ENCODE results near the gene MEF2B.
"Not testable (repeated sequence)": the region's sequence is repeated elsewhere in the genome, so short reads cannot be mapped to it uniquely, and the experiment has no call there.

The MEF2B gene

DNA sequence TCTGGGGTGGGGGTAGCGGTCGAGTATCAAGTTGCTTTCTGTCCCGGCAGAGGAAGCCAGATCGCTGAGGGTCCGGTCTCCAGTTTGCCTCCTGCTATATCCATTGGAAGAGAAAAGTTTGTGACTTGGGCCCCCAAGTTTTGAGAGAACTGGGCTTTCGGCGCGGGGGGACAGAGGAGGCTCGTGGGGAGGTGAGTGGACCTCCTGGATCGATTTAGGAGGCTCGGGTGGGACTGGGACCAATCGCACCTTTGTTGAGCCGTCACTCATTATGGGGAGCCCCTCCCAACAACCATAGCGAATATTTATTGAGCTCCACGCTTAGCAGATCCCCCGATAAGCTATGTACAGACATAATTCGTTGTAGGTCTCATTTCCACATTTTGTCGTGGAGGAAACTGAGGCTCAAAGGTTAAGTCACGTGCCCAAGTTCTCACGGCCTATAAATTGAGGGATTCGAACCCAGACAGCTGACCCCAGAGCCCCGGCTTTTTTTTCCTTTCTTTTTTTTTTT, 22.9 kb upstream of the MEF2B start:
- no peak for DNase-seq (ENCODE audit: low spot score)

DNA sequence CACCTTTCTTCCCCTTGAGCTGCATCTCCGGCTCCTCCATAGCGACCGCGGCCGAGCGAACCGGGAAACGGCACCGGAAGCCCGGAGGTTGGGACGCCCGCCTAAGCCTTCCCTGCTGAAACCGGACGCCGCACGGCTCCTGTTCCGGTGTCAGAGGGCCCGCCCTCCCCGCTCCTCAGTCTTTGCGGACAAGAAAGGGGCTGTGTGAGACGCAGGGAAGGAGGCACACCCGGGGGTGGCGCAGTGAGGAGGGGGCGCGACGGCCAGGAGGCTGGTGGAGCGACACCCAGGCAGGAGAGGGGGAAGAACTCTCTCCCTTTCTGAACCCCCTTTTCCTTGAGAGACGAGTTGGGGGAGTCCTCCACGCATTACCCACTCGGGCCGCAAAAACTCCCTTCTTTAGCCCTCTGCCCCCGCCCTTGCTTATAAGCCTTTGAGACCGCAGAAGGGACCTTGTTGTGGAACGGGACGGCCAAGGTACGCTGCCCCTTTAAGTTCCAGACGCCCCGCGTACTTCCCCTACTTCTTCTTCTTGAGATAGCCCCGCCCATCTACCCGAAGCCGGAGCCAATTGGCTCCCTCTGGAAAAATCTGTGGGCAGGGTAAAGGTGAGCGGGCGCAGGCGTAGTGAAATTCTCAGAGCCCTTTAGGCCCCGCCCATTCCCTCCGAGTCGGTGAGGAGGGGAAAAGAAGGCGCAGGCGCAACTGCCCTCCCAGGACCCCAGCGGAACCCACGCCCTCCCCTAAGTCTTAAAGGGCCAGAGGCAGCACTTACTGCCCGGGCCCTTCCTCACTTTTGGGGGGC, 22.2 kb upstream of the MEF2B start, which contains the start of the genes BORCS8 and RFXANK:
TSS of gene BORCS8 (minus strand) at position 75 of the 805 bp plus-strand sequence. CDS start at position 40, 35 bp downstream.
TSS of gene RFXANK (plus strand) at position 181 of the 805 bp plus-strand sequence. CDS start 1,689 bp downstream, outside the sequence.
- DNase-seq (ENCODE audit: low spot score): peak; percentile 99

DNA sequence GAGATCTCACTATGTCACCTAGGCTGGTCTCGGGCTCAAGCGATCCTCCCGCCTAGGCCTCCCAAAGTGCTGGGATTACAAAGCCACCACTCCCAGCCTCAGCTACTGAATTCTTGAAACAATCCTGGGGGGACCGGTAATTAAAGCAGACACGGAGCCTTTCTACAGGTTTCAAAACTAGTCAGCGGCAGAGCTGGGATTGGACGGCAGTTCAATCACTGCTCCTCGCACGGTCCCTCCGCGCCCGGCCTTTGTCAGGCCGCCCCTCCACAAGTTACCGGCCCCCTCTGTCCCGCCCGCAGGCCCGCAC, 21.7 kb upstream of the MEF2B start:
- no peak for DNase-seq (ENCODE audit: low spot score)

DNA sequence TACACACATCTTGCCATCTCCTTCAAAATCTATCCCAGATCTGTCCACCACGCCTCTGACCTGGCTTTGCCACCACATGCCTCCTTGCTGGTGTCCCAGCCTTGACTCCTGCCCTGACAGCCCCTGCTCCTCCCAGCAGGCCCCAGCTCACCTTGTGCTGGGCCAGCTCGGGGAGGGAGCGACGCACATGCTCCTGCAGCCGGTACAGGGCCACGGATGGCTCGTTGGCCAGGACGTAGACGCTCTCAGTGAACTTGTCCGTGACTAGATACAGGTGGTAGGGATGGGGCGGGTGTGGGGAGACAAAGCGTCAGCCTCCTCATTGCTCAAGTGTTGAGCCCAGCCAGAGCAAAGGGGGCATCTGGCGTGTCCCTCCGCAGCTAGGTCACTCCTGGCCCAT, 16.7 kb upstream of the MEF2B start:
- no peak for DNase-seq (ENCODE audit: low spot score)

DNA sequence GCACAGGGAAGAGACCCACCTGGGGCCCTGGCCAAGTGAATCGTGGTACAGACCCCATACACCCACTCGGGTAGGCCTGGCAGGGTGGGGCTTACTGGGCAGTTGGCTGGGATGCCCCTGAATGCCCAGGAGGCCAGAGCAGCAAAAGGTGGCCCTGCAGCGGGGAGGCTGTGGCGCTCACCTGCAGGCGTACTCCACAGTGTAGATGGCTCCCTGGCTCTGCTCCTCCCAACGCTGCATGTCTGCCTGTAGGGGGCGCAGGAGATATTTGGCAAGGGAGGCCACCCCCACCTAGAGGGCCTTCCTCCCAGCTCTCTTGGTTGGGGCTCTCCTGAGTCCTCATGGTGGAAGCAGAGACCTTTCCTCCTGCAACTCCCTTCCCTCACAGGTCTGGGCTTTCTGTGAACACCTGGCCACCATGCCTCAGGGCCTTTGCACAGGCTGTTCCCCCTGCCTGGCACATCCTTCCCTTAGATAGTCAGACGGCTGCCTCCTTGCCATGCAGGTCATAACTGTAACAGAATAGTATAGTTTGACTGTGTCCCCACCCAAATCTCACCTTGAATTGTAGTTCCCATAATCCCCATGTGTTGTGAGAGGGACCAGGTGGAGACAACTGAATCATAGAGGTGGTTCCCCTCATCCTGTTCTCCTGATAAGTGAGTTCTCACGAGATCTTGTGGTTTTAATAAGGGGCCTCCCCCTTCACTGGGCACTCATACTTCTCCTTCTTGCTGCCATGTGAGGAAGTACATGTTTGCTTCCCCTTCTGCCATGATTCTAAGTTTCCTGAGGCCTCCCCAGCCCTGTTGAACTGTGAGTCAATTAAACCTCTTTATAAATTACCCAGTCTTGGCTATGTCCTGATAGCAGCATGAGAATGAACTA, 16.0 kb upstream of the MEF2B start:
- peak; percentile 69 for DNase-seq (ENCODE audit: low spot score)

DNA sequence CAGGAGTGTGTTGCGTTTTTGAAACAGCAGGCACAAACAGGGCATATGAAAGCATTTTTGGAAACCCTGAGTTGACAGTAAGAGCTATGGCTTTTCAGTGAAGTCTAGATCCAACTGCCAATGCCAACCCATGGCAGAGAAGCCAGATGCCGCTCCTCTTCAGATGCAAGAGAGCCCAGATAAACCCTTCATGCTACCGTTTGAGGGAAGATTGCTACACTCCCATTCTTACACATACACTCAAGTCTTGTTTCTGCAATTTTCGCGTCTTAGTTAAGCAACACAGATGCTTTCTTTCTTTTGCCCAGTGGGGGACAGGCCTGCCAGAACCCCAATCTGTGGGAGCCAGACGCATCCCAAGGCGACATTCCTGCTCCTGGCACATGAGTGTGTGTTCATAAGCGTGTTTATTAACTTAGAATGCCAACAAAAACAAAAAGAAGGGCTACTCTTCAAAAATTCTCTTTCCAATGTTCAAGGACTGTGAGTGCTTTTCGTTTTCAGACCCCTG, 11.5 kb upstream of the MEF2B start:
- DNase-seq (ENCODE audit: low spot score): no peak

DNA sequence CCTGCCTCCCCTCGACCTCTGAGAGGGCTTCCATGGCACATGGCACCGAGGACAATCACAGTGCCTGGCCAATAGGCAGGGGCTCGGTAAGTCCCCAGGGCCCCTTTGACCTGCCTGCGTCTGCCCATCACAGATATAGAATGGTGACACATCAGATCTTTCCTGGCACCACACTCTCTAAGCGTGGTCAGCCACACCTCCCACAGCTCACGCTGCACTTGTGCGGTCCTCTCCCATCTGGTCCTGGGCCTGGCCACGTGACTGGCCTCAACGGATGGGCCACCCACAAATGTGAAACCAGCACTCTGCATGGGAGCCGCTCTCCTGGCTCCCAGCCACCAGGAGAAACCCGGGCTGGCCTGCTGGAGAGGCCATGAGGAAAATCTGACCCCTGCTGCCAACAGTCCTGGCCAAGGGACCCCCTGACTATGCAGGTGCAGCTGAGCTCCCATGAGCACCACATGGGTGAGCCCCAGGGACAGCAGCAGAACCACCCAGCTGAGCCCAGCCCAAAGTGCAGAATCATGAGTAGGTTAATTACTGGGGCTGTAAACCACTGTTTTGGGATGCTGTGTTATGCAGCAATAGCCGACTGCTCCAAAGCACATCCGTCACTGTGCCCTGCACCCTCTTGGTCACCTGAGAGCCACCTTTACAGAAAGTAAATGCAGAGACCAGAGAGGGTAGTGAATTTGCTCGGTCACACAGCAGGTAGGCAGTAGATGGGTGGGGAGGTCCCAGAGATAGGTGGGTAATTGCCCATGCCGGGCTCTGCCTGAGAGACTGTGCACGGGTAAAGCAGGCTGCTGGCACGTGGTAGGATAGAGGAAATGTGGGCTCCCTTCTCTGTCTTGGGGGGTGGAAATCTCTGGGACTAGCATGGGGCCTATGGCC, 9.7 kb upstream of the MEF2B start:
- DNase-seq (ENCODE audit: low spot score): no peak

DNA sequence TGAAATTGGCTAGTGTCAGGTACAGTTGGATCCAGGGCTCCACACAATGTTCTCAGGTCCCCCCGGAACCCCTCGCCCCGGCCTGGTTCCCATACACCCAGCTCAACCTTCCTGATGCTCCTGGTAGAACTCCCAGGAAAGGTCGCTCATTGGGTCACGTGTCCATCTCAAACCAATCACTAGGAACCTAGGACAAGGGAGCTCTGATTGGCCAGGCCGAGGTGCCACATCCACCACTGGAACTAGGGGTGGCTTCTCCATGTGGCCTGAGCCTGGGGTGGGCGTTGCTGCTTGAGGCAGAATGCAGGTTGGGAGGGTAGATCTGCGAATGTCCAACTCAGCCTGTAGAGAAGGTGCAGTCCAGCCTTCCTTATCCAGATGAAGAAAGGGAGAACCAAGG, 6.9 kb upstream of the MEF2B start:
- no peak for DNase-seq (ENCODE audit: low spot score)

DNA sequence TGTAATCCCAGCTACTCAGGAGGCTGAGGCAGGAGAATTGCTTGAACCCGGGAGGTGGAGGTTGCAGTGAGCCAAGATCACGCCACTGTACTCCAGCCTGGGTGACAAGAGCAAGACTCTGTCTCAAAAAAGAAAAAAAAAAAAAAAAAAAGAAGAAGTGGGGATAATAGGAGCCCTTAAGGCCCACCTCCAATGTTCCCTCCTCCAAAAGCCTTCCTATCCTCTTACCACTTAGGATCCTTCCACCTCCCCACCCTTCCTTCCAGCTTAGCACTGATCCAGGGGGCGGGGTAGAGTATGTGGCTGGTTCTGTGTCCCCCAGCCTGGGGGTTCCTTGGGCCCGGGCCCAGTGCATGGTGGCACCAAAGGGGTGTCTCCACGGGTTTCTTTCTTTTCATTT, 3.2 kb upstream of the MEF2B start:
- not testable (repeated sequence) for DNase-seq (ENCODE audit: low spot score)

DNA sequence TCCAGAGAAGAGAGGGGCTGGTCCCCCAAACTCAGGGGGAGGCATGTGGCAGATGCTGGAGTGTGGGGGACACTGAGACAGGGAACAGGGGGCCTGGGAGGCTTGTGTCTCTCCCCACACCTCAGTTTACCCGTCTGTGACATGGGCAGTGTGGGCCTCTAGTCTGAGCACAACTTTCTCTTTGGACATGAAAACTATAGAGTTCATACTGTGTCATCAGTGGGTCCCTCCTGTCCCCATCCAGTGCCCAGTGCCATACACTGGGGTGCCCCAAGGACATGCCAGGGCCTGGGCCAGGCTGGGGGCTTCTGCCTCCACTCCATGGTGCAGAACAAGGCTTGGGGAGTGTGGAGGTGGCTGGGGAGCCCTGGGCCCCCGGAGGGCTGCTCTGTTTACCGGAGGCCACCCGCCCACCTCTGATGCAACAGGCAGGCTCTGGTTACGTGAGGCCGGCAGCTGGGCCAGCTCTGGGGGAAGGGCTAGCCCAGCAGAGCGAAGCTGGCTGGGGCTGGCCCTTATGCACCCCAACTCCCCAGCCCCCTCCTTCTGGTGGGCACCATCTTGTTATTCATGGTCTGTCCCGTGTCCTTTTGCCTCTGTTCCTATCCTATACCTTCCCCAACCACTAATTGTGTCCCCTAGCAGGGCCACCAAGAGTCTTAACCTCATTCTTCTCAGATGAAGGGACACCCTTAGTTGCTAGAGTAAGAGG, 1.9 kb upstream of the MEF2B start:
- no peak for DNase-seq (ENCODE audit: low spot score)

DNA sequence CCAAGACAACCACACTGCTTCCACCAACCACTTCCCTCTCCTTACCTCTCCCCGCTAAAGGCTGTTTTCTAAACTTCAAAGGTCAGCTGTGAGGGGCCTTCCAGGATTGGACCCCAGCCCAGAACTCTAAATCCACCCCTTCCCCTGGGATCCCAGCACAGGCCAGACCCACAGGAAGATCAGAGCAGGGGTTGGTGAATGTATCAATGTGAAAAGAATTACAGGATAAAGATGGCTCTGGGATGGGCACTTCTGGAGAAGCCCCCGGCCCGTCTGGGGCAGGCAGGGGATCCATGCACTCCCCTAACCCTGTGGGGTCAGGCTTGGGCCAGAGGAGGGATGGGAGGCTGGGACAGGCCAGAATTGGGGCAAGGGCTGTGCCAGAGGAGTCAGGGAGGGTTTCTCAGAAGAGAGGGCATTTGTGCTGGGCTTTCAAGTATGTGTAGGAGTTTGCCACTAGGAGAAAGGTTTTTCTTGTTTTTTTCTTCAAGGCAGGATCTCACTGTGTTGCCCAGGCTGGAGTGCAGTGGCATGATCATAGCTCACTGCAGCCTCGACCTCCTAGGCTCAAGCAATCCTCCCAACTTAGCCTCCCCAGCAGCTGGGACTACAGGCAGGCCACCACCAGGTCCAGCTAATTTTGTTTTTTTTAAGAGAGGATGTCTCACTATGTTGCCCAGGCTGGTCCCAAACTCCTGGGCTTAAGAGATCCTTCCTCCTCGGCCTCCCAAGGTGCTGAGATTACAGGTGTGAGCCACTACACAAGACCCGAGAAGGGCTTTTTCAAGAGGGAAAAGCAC, 1.0 kb upstream of the MEF2B start:
- no peak for DNase-seq (ENCODE audit: low spot score)

DNA sequence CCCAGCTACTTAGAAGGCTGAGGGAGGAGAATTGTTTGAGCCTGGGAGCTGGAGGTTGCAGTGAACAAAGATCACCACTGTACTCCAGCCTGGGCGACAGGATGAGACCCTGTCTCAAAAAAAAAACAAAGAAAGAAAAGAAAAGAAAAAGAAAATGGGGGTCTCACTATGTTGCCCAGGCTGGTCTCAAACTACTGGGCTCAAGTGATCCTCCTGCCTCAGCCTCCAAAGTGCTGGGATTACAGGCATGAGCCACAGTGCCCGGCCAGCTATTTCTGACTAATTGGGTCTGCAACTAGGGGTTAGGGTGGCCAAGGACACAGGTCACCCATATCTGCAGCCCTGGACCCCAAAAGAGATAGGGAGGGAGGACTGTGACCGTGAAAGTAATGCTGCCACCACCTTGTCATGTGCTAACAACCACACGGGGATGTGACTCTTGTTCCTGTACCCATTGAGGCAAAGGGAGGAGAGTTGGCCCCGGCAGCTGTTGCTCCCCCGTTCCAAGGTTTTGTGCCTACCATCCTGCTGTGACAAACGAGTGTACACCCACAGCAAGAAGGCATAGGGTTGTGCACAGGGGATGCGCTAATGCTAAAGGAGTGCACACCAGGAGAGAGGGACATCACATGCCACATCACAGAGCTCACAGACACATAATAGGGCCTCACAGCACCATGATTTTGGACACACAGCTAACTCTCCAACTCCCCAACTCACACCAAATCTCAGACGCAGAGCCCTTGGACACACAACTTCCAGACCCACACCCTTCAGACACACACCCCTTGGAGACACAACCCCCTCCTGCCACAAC, 619 bp downstream of the MEF2B start:
- DNase-seq (ENCODE audit: low spot score): no peak

DNA sequence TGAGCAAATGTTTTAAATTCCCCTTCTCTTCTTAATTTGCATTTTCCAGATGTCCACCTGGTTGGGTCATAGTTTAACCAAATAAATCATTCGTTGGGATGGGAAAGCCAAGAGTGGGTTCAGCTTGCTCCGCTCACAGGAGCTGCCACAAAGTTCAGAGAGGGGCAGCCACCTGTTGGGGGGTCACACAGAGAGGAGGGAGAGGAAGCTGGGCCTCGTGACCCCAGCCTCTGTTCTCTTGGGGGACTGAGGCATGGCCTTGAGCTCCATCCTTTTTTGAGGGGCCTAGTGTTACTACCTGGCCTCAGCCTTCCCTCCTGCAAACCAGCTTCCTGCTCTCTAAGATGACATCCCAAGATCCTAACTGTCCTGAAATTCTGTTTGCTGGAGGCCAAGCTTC, 2.5 kb downstream of the MEF2B start:
- DNase-seq (ENCODE audit: low spot score): no peak

DNA sequence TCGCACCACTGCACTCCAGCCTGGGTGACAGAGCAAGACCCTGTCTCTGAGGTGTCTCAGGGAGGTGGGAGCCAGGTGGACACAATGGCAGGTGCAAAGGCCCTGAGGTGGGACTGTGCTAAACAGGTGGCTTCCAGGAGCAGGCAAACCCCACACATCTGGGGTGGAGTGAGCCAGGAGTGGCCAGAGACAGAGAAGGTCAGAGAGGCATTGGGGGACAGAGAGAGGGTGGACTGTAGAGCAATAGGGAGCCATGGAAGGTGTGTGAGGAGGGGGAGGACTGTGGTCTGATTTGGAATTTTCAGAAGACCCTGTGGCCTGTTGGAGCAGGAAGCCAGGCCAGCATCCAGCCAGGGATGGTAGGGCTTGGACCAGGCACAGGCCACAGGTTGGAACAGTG, 4.7 kb downstream of the MEF2B start:
- no peak for DNase-seq (ENCODE audit: low spot score)

DNA sequence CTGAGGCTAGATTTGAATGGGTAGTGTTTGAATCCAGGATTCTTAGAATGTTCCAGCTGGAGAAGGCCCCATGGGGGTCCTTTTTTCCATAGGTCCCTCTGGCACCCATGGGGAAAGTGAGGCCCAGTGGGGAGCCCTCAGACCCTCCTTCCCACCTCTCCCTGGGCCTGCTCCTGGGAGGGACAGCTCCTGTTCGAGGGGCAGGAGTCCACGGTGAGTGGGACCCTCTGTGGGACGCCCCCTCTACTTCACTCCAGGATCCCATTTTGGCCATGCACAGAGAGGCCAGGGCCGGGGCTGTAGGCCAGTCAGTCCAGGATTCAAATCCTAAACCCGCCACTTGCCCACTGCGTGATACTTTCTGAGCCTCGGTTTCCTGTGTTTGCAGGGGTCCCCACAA, 7.6 kb downstream of the MEF2B start:
- no peak for DNase-seq (ENCODE audit: low spot score)

DNA sequence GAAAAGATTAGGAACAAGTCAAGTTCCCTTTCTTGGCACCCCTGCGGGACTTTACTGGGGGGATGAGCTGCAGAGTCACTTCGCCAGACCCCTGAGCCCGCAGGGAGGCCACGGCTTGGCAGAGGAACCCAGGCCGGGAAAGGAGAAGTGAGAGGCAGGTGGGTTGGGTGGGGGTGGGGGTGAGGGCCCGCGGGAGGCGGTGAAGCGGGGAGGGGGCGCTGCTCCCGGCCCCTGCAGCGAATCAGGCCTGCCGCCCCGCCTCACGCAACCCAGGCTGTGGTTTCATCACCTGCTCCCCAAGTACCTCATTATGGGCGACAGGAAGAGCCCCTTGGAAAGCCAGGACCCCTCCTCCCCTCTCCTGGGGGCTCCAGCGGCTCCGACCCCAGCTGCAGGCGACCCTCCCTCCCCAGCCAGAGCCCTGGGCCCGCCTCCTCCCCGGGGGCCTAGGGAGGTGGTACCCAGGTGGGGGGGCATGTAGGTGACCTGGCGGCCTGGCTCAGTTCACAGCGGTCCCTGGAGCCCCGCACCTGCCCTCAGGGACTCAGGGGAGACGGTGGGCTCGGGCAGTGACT, 9.5 kb downstream of the MEF2B start:
- no peak for DNase-seq (ENCODE audit: low spot score)

DNA sequence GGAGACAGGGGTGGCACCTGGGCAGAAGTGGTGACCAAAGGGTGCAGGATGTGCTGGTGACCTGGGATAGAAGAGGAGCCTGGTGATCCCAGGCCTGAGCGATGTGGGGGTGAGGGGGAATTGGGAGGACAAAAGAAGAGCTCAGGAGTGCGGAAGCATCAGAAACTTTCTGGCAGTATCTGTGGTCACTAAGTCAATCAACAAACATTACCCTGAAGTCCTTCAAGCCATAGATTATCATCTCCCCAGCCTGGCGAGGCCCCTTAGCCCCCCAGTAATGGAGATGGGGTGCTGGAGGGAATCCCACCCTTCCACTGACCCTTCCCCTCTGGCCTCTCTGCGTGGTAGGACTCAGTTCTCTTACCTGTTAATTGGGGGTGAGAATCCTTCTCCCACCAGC, 10.5 kb downstream of the MEF2B start:
- no peak for DNase-seq (ENCODE audit: low spot score)

DNA sequence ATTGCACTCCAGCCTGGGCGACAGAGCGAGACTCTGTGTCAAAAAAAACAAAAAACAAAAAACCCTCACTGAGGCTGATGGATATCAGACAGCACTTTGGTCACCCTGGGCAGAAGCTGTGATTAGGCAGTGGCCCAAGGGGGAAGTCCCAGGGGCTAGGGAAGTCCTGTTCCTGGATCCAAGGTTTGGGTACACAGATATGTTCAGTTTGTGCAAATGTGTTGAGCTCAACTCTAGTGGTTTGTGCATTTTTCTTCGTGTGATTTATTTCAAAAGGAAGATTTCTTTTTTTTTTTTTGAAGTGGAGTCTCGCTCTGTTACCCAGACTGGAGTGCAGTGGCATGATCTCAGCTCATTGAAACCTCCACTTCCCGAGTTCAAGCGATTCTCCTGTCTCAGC, 12.3 kb downstream of the MEF2B start:
- no peak for DNase-seq (ENCODE audit: low spot score)
